GM15510 (cell line): ENCODE data around the gene BACE1-AS.

Experiments
- POLR2A ChIP-seq: IDR thresholded peaks from 3 replicates; pipeline ENCODE4 v1.6.1; 2011; ENCODE audit warnings: borderline replicate concordance; ENCODE audit not compliant: insufficient read length; ENCODE audit errors: extremely low read depth

BACE1-AS gene

GRCh38 chr11:117282956-117283355 is 8.2 kb upstream of the BACE1-AS start:
- no peak for TF ChIP-seq POLR2A

- TF ChIP-seq POLR2A: no peak
Measured at GRCh38 chr11:117284053-117284452, 7.1 kb upstream of the BACE1-AS start.

GRCh38 chr11:117286588-117286987 is 4.6 kb upstream of the BACE1-AS start:
- TF ChIP-seq POLR2A: no peak

GRCh38 chr11:117287668-117288067 is 3.5 kb upstream of the BACE1-AS start:
- no peak for TF ChIP-seq POLR2A

DNA sequence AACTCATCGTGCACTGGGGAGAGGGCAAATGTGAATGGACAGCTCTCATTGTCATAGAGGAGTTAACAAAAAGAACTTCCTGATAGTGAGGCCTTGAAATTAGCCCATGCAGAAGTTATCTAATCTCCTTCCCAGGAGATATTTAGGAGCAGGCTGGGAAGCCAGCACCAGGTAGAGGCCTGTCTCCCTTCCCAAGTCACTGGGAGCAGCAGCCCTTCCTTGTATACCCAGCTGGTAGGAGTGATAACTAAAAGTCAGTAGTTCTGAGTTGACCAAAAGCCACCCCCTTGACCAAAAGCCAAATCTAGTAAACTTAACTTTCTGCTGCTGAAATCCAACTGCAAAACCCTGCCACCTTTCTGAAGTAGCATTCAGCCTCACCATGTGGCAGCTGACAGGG is 1.4 kb upstream of the BACE1-AS start:
- TF ChIP-seq POLR2A: no peak

DNA sequence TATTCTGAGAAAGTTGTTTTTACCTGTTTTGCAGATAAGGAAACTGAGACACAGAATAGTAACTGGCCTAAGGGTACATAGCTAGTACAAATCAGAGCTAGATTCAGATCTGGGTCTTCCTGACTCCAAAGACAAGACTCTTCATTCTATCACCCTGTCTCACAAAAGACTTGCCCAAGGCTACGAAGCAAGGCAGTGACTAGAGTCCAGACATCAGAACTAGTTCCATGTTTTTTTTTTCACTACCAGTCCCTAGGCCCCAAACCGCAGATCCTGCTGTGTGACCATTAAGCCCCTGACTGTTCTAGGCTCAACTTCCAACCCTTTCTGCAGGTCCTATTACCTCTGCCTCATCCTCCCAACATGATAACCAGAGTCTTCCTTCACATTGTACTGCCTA is 1.5 kb downstream of the BACE1-AS start:
- TF ChIP-seq POLR2A: no peak

- TF ChIP-seq POLR2A: no peak
Measured at GRCh38 chr11:117295438-117296137, 4.4 kb downstream of the BACE1-AS start.

GRCh38 chr11:117296881-117297280 is 5.7 kb downstream of the BACE1-AS start:
- no peak for TF ChIP-seq POLR2A

- TF ChIP-seq POLR2A: no peak
Measured at GRCh38 chr11:117298195-117298594, 7.0 kb downstream of the BACE1-AS start.

GRCh38 chr11:117299351-117300282 is 8.5 kb downstream of the BACE1-AS start:
- no peak for TF ChIP-seq POLR2A

GRCh38 chr11:117300283-117300663 is 9.1 kb downstream of the BACE1-AS start:
- TF ChIP-seq POLR2A: no peak

DNA sequence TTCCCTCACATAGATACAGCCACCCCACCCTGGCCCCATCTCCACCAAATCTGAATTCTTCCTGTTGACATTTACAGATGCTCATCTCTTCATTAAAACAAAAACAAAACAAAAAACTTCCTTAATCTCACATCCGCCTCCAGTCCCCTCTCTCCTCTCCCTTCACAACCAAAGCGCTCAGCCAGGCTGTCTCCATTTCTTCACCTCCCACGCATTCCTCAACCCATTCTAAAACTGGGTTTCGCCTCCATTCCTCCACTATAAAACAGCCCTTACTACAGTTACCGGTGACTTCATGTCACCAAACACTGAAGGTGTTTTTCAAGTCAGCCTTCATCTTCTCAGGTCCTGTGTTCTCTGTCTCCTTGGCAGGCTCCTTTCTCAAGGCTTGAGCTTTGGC is 9.6 kb downstream of the BACE1-AS start:
- TF ChIP-seq POLR2A: no peak

GRCh38 chr11:117302228-117302627 is 11.1 kb downstream of the BACE1-AS start:
- no peak for TF ChIP-seq POLR2A

DNA sequence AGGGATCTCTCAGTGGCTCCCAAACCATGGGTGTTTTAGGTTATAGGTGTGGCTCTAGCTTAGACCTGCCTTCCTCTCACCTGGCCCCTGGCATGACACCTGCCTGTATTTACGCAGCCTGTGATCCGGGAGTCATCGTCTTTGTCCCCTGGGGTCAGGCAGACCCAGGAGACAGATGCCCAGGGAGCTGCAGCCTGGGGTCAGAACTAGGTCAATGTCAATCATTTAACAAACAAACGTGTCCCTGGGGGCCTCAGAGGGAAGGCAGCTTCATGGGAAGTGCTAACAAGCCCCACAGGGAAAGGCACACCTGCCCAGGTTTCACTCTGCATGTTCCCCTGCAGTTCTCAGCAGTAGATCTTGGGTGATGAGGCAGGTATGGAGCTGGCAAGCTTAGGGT is 12.0 kb downstream of the BACE1-AS start:
- TF ChIP-seq POLR2A: no peak

- TF ChIP-seq POLR2A: no peak
Measured at GRCh38 chr11:117303646-117304315, 12.6 kb downstream of the BACE1-AS start.
